Mesothelial cell of epicardium (in vitro differentiated cells): ENCODE data around the gene ABHD17B. TPM values are rescaled to one million over a fixed set of nuclear protein-coding genes. Genes with fewer than 3 reads are reported as not detected.

Experiments used
- DNase-seq, 2 experiments: peaks; one replicate each; pipeline ENCODE4 v3.0.0; 2021; ENCODE audit warnings: low spot score in 2 of 2; ENCODE audit not compliant: unreplicated experiment in 2 of 2
- H3K27ac Mint-ChIP-seq: 2 replicates; pipeline ENCODE4 v1.8.0; 2021; ENCODE audit warnings: mixed read lengths
- H3K27me3 Mint-ChIP-seq: 2 replicates; pipeline ENCODE4 v1.8.0; 2021; ENCODE audit warnings: low read depth, mixed read lengths
- H3K36me3 Mint-ChIP-seq: 2 replicates; pipeline ENCODE4 v1.8.0; 2021; ENCODE audit warnings: mixed read lengths
- H3K4me1 Mint-ChIP-seq: 2 replicates; pipeline ENCODE4 v1.8.0; 2021; ENCODE audit warnings: mixed read lengths
- H3K4me3 Mint-ChIP-seq: 2 replicates; pipeline ENCODE4 v1.8.0; 2021; ENCODE audit warnings: mild to moderate bottlenecking, moderate library complexity, mixed read lengths
- H3K9me3 Mint-ChIP-seq: 2 replicates; pipeline ENCODE4 v1.8.0; 2021; ENCODE audit warnings: mixed read lengths
- CTCF ChIP-seq: fragments of 200-600 bp; sonication (generic); IDR thresholded peaks from one replicate; pipeline ENCODE4 v1.5.0; 2021; ENCODE audit warnings: antibody characterized with exemption; ENCODE audit not compliant: unreplicated experiment
- total RNA-seq: library from RNA; stranded (reverse); gene quantifications from 3 replicates; pipeline ENCODE4 v1.2.1, GENCODE V29; 2021

Gene ABHD17B
- total RNA-seq, 1 donor from 2014 or later: 27.0 TPM

GRCh38 chr9:71921190-71921814 lies 10.3 kb upstream of the ABHD17B start:
- Mint-ChIP-seq H3K36me3 (peaks cover 10% of the 10 kb centered on the region), H3K27me3 (no peaks in the 10 kb centered on the region), H3K9me3 (no peaks in the 10 kb centered on the region), H3K27ac (peak overlapping the region; percentile 89), H3K4me3 (no peak overlapping the region), H3K4me1 (peaks cover 13% of the 10 kb centered on the region)
- no peak for TF ChIP-seq CTCF
- DNase-seq: no peak

- peak overlapping the region; percentile 89 for H3K27ac Mint-ChIP-seq
- no peaks in the 10 kb centered on the region for H3K27me3 Mint-ChIP-seq
- no peak for DNase-seq
- H3K4me1 Mint-ChIP-seq: peaks cover 13% of the 10 kb centered on the region
- no peak overlapping the region for H3K4me3 Mint-ChIP-seq
- no peak for TF ChIP-seq CTCF
- H3K36me3 Mint-ChIP-seq: peaks cover 10% of the 10 kb centered on the region
- H3K9me3 Mint-ChIP-seq: no peaks in the 10 kb centered on the region
These were observed 9.6 kb upstream of the ABHD17B start for GRCh38 chr9:71920456-71921189.

- H3K36me3 Mint-ChIP-seq: peaks cover 9% of the 10 kb centered on the region
- DNase-seq: no peak
- H3K27me3 Mint-ChIP-seq: no peaks in the 10 kb centered on the region
- TF ChIP-seq CTCF: no peak
- H3K4me1 Mint-ChIP-seq: peaks cover 25% of the 10 kb centered on the region
- H3K9me3 Mint-ChIP-seq: no peaks in the 10 kb centered on the region
- H3K4me3 Mint-ChIP-seq: no peak overlapping the region
- H3K27ac Mint-ChIP-seq: no peak overlapping the region
These were observed 7.4 kb upstream of the ABHD17B start for GRCh38 chr9:71918419-71918818.

GRCh38 chr9:71916834-71917534 lies 6.0 kb upstream of the ABHD17B start:
- no peaks in the 10 kb centered on the region for H3K9me3 Mint-ChIP-seq
- DNase-seq: no peak
- no peak for TF ChIP-seq CTCF
- peaks cover 8% of the 10 kb centered on the region for H3K36me3 Mint-ChIP-seq
- H3K27ac Mint-ChIP-seq: no peak overlapping the region
- H3K4me3 Mint-ChIP-seq: no peak overlapping the region
- H3K4me1 Mint-ChIP-seq: peaks cover 35% of the 10 kb centered on the region
- no peaks in the 10 kb centered on the region for H3K27me3 Mint-ChIP-seq

GRCh38 chr9:71915495-71915894 lies 4.5 kb upstream of the ABHD17B start:
- H3K9me3 Mint-ChIP-seq: no peaks in the 10 kb centered on the region
- H3K27ac Mint-ChIP-seq: no peak overlapping the region
- no peak for DNase-seq
- H3K36me3 Mint-ChIP-seq: peaks cover 8% of the 10 kb centered on the region
- H3K4me3 Mint-ChIP-seq: no peak overlapping the region
- H3K27me3 Mint-ChIP-seq: no peaks in the 10 kb centered on the region
- TF ChIP-seq CTCF: no peak
- peaks cover 30% of the 10 kb centered on the region for H3K4me1 Mint-ChIP-seq
